ENCODE data around the gene CAMTA1.
A peak's percentile ranks its signal among the peaks of the same experiment; 100 is the strongest.

CAMTA1 gene

GRCh38 chr1:7458946-7459345 lies 673.7 kb downstream of the CAMTA1 start:
- FAIRE-seq (no peak), DNase-seq (ENCODE audit: insufficient read length, low spot score) (no peak)
- TF ChIP-seq CTCF (IDR thresholded peaks at IDR 0.05; ENCODE audit: insufficient read depth, missing control alignments), result no peak

GRCh38 chr1:7459914-7460313 lies 674.7 kb downstream of the CAMTA1 start:
- no peak for FAIRE-seq

GRCh38 chr1:7460807-7461206 lies 675.6 kb downstream of the CAMTA1 start:
- TF ChIP-seq CTCF (IDR thresholded peaks at IDR 0.05; ENCODE audit: insufficient read depth, missing control alignments), result peak; percentile 22
- peak; percentile 43 for DNase-seq (ENCODE audit: insufficient read length, low spot score)
- no peak for FAIRE-seq

More at GRCh38 chr1:7459914-7460313, 674.7 kb downstream of the CAMTA1 start:
- TF ChIP-seq CTCF (IDR thresholded peaks at IDR 0.05; ENCODE audit: insufficient read depth, missing control alignments), result no peak
- no peak for DNase-seq (ENCODE audit: insufficient read length, low spot score)

GRCh38 chr1:7462617-7463016 lies 677.4 kb downstream of the CAMTA1 start:
- DNase-seq (ENCODE audit: insufficient read length, low spot score), result no peak
- FAIRE-seq, result no peak
- no peak for TF ChIP-seq CTCF (IDR thresholded peaks at IDR 0.05; ENCODE audit: insufficient read depth, missing control alignments)

- no peak for DNase-seq (ENCODE audit: insufficient read length, low spot score)
- no peak for FAIRE-seq
- TF ChIP-seq CTCF (IDR thresholded peaks at IDR 0.05; ENCODE audit: insufficient read depth, missing control alignments), result no peak
Measured at GRCh38 chr1:7463526-7463925, 678.3 kb downstream of the CAMTA1 start.

GRCh38 chr1:7464736-7465135 lies 679.5 kb downstream of the CAMTA1 start:
- FAIRE-seq (no peak), DNase-seq (ENCODE audit: insufficient read length, low spot score) (no peak)
- no peak for TF ChIP-seq CTCF (IDR thresholded peaks at IDR 0.05; ENCODE audit: insufficient read depth, missing control alignments)

GRCh38 chr1:7467476-7468175 lies 682.4 kb downstream of the CAMTA1 start:
- FAIRE-seq (no peak), DNase-seq (ENCODE audit: insufficient read length, low spot score) (no peak)
- TF ChIP-seq CTCF (IDR thresholded peaks at IDR 0.05; ENCODE audit: insufficient read depth, missing control alignments), result no peak
